ENCODE data around the gene TREX2. TPM values are rescaled to one million over a fixed set of nuclear protein-coding genes. Genes with fewer than 3 reads are reported as not detected.
"Not testable (repeated sequence)": the region's sequence is repeated elsewhere in the genome, so short reads cannot be mapped to it uniquely, and the experiment has no call there.

TREX2 gene
- total RNA-seq, 1 donor from 2014 or later, result 0.63 TPM

DNA sequence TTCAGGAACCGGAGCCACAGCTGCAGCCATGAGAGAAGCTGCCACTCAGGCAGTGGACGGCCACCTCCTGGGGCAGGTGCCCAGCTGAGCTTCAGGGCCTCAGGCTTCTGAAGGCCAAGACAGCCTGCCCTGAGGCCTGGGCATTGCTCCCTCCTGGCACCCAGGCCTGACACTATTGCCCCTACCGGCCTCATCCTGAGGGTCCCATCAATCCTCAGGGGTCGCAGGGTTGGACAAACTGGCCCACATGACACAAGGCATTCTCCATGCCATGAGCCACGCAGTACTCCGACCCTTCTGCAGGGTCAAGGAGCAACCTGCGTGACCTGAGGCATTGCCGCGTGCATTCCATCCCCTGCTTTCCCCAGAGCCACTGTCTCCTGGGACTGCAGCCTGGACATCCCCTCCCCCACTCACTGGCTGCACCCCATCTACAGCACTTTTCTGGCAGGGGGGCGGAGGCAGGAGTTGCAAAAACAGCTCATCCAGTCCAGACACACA, 37.6 kb downstream of the TREX2 start:
- DNase-seq (ENCODE audit: low spot score), result no peak

DNA sequence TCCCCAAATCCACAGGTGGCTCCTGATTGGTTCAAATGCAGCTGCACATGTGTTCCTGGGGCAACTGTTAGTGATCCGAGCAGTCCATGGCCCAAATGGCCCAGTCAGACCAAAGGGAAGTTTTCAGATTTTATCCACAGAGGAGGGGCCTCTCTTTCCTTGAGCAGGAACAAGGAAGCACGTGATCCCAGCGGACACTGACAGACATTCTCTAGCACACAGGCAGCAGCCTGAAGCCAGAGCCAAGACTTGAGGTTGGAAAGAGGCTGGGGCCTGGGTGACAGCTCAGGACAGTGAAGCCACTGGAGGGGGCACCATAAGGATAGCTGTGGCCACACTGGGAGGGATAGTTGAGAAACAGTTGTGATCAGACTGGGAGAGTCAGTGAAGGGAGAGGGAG, 38.1 kb downstream of the TREX2 start:
- DNase-seq (ENCODE audit: low spot score), result no peak

DNA sequence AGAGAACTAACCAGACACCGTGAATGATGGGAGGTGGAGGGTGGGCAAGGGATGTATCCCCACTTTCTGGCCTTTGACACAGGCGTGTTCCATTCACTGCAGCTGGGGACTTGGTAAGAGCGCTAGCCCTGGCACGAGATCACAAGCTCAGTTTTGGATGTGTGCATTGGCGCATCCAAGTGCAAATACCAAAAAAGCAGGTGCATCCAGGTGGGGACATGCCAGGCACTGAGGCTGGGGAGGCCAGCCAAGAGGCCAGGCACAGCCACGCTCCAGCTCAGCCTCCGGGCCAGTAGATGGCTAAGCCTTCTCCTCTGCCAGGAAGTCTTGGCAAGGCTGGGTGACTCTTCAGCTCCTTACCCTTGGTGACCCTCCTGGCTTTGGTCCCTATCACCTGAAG, 39.0 kb downstream of the TREX2 start:
- DNase-seq (ENCODE audit: low spot score), result no peak

DNA sequence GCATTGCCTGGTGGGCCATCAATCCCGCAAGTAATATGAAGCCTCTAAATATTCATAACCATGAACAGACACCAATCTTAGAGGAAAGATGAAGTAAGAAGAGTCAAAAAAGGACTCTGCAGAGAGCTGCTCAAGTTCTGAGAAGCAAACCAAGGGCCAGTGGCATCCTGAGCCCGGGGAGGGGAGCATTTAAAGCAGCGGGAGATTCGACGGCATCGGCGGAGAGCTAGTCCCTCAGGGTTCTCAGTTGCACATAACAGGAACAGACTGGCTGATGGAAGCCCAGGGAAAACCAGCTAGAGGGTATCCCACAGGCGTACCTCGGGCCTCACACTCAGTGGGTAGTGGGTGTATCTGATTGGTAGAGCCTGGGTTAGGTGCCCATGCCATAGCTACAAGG, 39.8 kb downstream of the TREX2 start:
- DNase-seq (ENCODE audit: low spot score), result no peak

DNA sequence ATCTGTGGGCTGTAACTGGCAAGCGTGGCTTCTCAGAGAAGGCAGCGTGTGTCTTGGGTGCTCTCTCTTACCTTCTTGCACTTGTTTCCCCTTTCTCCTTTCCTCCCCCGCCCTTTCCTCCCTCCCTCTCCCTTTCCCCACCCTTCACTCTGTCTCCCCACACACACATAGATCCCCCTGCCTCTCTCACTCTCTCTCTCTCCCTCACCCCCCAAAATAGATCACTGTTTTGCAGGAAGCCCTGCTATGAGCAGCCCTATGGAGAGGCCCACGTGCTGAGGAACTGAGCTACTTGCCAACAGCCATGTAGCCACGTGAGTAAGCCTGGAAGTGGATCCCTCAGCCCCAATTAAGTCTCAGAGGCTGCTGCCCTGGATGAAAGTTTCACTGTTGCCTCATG, 40.4 kb downstream of the TREX2 start:
- DNase-seq (ENCODE audit: low spot score), result no peak

DNA sequence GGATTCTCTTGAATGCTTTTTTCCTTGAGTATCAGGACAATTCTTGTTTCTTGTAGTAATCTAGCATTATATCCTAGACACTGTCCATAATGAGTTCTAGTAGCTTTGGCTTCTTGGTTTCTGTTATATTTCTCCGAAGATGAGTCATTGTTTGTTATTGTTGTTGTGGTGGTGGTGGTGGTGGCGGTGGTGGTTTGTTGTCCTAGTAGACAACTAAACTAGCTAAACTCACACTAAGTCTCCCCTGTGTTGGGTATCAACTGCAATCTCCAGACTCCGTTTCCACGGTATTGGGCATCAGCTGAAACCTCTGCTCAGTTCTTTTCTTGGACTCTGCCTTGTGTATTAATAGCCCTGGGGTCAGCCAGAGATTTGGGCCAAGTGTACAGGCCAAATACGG, 41.5 kb downstream of the TREX2 start:
- DNase-seq (ENCODE audit: low spot score), result not testable (repeated sequence)

DNA sequence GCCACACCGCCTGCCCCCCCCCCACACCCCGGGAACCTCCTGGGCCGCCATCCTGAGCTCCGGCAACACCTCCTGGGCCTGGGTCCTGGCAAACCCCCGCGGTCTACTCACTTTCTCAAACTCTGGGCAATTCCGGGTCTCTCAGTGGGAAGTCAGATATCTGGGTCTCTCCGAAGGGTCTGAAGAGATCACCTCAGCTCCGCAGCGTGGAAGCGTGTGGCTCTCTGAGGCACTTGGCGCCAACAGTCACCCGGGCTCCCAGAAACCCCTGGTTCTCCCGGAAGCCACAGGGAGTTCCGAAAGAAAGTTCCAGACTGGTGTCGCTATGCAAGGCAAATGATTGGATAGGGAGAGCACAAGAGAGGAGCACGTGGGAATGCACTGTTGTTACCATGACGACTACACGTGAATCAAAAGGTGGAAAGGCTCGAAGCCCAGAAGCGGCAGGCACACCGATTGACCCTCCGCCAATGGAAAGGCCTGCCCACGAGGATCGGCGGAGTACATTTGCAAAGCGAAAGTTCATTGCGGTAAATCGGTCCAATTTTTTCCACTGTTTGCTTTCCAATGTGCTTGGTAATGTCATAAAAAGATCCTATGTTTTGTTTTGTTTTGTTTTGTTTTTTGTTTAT, 44.6 kb downstream of the TREX2 start, which contains the start of gene PNMA6E:
PNMA6E (minus strand) TSS at position 218 of the 632 bp plus-strand sequence. CDS start 2,501 bp downstream, outside the sequence.
- DNase-seq (ENCODE audit: low spot score), result no peak

DNA sequence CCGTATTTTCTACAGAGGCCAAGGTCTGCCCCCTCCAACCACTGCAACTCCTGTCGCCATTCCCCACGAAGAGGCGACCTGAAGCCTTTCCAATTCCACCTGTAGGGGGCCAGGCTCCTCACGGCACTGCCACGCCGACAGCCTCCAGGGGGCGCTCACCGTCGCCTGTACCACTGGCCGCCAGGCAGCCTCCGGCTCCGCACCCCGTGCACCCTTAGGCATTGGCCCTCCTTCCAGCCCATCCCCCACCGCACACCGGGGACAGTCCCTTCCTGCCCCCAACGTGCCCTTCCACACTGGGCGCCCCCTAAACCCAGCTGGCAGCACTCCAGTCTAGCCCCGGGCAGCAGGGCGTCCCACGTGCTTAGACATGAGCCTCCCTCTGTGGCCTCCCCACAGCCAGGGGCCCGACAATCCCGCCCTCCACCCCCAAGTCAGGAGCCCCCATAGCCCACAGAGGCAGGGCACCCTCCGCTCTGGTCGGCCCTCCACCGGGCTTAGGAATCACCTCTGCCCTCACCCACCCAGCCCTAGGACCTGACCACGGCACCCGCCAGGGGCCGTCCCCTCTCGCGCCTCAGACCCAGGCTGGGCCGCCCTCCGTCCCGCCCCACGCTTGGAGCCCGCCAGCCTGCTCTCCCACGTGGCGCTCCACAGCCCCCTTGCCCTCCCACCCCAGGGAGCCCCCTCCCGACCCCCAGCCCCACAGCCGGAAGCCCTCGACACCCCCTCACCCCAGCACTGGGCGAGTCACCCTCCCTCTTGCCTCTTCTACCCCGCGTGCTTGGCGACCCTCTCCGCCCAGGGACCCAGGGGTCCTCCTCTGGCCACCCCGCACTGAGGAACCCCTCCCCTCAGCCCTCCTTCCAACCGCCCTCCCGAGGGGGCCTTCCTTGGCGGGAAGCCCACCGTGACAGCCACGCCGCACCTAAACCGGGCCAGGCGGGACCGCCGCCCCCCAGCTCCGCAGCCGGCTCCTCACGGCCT, 45.4 kb downstream of the TREX2 start:
- DNase-seq (ENCODE audit: low spot score), result no peak

DNA sequence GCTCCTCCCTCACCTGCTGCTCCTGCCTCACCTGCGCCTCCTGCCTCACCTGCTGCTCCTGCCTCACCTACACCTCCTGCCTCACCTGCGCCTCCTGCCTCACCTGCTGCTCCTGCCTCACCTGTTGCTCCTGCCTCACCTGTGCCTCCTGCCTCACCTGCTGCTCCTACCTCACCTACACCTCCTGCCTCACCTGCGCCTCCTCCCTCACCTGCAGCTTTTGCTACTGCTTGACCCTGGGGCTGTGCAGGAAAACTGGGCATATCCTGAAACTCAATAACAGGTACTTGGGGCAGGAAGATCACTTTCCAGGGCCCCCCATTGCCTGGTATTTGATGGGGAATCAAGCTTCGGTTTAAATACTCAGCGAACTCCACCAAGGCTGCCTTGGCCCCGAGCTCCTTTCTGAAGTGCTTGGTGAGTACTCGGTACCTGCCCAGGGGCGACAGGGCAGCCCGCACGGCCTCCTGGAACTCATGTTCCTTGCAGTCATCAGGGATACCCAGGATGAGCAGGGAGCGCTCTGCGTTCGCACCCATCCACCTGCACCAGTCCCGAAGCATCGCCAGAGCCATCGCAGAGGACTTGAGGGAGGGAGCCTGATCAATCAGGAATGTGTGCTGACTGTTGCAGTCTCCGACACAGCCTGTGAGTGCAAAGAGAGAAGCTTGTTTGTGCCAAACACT, 47.4 kb downstream of the TREX2 start:
- DNase-seq (ENCODE audit: low spot score), result no peak

DNA sequence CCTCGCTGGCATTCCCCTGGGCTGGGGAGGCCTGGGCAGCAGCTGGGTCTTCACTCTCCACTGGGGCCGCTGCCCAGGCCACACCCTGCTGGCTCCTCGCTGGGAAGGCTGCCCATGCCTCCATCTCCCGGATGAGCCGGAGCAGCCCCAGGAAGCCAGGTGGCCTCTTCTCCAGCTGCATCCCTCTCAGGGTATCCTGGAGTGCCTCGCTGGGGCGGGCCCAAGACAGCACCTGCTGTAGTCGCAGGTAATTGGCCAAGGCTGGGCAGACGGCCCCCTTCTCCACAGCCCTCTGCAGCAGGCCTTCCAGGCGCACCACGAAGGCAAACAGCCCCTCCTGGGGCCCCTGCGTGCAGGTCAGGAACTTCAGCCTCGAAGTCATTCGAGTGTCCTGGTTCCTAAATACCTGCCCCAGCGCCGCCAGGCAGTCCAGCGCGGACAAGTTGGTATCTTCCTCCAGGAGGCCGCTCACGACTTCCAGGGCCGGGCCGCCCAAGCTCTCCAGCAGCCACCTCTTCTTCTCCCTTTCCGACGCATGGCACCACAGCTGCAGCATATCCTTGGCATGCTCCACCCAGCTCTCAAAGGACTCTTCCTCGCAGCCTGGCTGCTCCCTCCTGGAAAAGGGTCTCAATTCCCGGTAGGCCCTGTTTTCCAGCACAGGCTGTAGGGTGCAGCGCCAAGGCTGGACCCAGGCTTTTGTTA, 48.4 kb downstream of the TREX2 start:
- no peak for DNase-seq (ENCODE audit: low spot score)

DNA sequence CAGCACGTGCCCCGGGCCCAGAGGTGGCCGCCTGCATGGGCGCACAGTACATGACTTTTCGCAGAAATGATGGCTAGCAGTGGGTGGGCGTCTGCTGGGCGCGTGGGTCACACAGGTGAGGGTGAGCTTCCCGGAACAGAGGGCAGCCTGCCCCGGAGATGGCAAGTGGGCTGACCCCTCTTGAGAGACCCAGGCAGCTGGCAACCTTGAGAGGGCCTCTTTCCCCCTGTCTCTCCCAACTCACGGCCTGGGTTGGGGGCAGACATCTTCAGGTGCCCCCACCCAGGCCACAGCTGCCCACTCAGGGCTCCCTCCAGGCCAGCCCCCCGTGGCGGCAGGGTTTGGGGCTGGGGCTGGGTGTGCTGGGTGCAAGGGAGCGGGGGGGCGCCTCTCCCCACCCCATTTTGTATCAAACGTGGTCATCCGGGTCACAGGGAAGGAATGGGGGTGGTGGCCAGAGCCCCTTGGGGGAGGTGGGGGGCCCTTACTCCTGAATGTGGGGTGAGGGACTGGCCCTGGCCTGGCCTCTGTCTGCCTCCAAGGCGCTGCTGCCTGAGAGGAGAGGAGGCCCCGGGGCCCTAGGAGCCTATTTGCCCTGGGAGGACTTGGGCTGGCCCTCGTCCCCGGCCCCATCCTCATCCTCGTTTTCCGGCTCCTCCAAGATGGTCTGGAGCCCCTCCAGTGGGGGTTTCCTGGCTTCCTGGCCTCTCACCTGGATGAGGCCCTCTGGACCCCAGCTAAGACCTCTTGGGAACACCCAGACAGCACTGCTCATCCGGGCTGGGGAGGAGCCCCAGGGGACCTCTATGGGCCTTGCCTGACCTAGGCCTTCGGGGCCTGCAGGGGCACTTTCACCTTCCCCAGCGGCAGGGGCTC, 49.3 kb downstream of the TREX2 start:
- DNase-seq (ENCODE audit: low spot score), result no peak

DNA sequence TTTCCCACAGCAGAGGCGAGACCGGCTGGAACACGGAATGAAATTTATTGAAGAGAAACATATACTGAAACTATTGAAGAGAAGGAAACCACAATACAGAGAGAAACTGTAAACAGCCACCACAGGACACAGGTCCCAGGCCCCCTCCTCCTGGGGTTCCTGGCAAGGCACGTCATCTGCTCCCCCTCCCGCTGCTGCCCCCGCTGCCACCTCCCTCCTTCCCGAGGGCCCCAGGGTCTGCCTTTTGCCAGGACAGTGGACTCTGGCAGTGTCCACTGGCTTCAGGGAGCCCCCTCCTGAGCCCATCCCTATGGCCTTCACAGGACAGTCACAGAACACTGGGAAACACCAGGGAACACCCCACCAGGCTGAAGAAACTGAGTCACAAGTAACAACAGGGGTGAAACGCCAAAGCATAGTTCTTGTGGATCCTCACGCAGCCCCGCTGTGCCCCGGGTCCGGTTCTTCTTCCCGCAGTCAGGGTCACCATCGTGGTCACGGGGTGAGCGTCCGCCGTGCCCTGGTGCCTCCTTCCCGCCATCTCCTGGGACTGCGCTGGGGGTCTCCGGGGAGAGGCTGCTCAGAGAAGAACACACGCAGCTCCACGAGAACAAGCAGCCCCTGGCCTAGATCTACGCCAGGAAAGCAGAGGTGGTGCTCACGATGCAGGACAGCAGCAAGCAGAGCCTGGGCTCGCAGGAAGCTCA, 50.1 kb downstream of the TREX2 start:
- no peak for DNase-seq (ENCODE audit: low spot score)

DNA sequence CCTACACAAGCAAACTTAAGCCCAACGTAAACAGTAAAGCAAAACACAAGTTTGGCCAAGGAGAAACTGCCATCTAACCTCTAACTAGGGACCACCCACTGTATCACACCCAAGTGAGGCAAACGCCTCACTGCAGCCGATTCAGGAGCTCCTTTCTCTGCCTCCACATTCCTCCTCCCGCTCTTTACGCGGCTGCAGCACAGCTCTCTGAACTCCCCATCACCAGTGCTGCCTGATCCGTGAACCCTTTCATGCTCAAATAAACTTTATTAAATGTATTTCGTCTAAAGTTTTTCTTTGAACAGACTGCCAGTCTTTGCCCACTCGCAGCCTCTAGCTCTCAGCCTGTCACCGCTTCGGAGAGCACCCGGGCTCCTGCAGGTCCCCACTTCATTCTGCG, 51.2 kb downstream of the TREX2 start:
- DNase-seq (ENCODE audit: low spot score), result no peak

Other genes with a start within 250 kb of the TREX2 start
- gene PNMA6F, start 124.3 kb downstream of the TREX2 start, total RNA-seq, result not detected
- 10.3 TPM for gene ZNF275, start 111.9 kb downstream of the TREX2 start, total RNA-seq
- not detected for gene PNMA6E, start 44.7 kb downstream of the TREX2 start, total RNA-seq
- gene ZFP92, start 34.6 kb downstream of the TREX2 start, total RNA-seq, result 0.60 TPM
- 22.4 TPM for gene HAUS7, start 24.5 kb upstream of the TREX2 start, total RNA-seq
- gene BGN, start 48.9 kb upstream of the TREX2 start, total RNA-seq, result 204 TPM
- gene ATP2B3, start 71.6 kb upstream of the TREX2 start, total RNA-seq, result not detected
- gene CCNQ, start 153.1 kb upstream of the TREX2 start, total RNA-seq, result 14.9 TPM
- gene DUSP9, start 201.1 kb upstream of the TREX2 start, total RNA-seq, result 0.12 TPM
- gene PNCK, start 227.8 kb upstream of the TREX2 start, total RNA-seq, result 28.3 TPM
- 165 TPM for gene SLC6A8, start 241.9 kb upstream of the TREX2 start, total RNA-seq

All from mucosa of gallbladder (tissue), 1 donor.